Fibroblast of lung (primary cell): ENCODE data around the gene AASDH. TPM values are rescaled to one million over a fixed set of nuclear protein-coding genes. Genes with fewer than 3 reads are reported as not detected.
A peak's percentile ranks its signal among the peaks of the same experiment; 100 is the strongest.

Experiments
- DNase-seq, 2 donors: peaks; one replicate each; pipeline versions ENCODE4 v3.0.0 to v3.0.0-alpha.2; 2010; ENCODE audit warnings: low read depth in 2 of 2
- H2AFZ ChIP-seq: 2 replicates; pipeline ENCODE4 v1.5.1; 2012; ENCODE audit warnings: low read length, control low read depth, inconsistent platforms
- H3K27ac ChIP-seq: 2 replicates; pipeline ENCODE4 v1.5.1; 2011; ENCODE audit warnings: low read length, control low read depth; ENCODE audit not compliant: insufficient read depth
- H3K27me3 ChIP-seq: 2 replicates; pipeline ENCODE4 v1.5.1; 2011; ENCODE audit warnings: mild to moderate bottlenecking, low read length; ENCODE audit not compliant: control insufficient read depth, insufficient read depth
- H3K36me3 ChIP-seq: 2 replicates; pipeline ENCODE4 v1.5.1; 2011; ENCODE audit warnings: low read length; ENCODE audit not compliant: control insufficient read depth, insufficient read depth
- H3K4me1 ChIP-seq: 2 replicates; pipeline ENCODE4 v1.5.1; 2011; ENCODE audit warnings: low read length; ENCODE audit not compliant: control insufficient read depth, insufficient read depth; ENCODE audit errors: extremely low read depth
- H3K4me2 ChIP-seq: 2 replicates; pipeline ENCODE4 v1.5.1; 2011; ENCODE audit warnings: low read length, control low read depth; ENCODE audit not compliant: insufficient read depth; ENCODE audit errors: extremely low read depth
- H3K4me3 ChIP-seq, 4 experiments: fragments of 200-600 bp in 1 of 4; sonication (generic) in 1 of 4; replicated peaks in 1 of 4; 2 replicates each; pipeline ENCODE4 v1.5.1; 2011 to 2016; ENCODE audit warnings: low read length in 4 of 4, low read depth in 3 of 4, mild to moderate bottlenecking in 3 of 4, control low read depth in 2 of 4, inconsistent platforms in 1 of 4, mixed read lengths in 1 of 4; ENCODE audit not compliant: insufficient read depth in 1 of 4; ENCODE audit errors: control extremely low read depth in 1 of 4
- H3K79me2 ChIP-seq: 2 replicates; pipeline ENCODE4 v1.5.1; 2012; ENCODE audit warnings: mild to moderate bottlenecking, low read length, inconsistent platforms; ENCODE audit not compliant: control insufficient read depth, insufficient read depth
- H3K9ac ChIP-seq: 2 replicates; pipeline ENCODE4 v1.5.1; 2011; ENCODE audit warnings: mild to moderate bottlenecking, low read length, control low read depth; ENCODE audit not compliant: insufficient read depth
- H3K9me3 ChIP-seq: 2 replicates; pipeline ENCODE4 v1.5.1; 2012; ENCODE audit warnings: low read depth, low read length; ENCODE audit not compliant: control insufficient read depth, insufficient read depth
- H4K20me1 ChIP-seq: 2 replicates; pipeline ENCODE4 v1.5.1; 2011; ENCODE audit warnings: low read length; ENCODE audit not compliant: control insufficient read depth, insufficient read depth; ENCODE audit errors: extremely low read depth
- EZH2 ChIP-seq: IDR thresholded peaks from 2 replicates; pipeline ENCODE4 v1.5.1; 2012; ENCODE audit warnings: low read length, control low read depth, mild to moderate bottlenecking; ENCODE audit errors: missing control alignments
- polyA plus RNA-seq, 2 donors: library from polyadenylated mRNA; depleted of rRNA in 1 of 2; stranded (reverse) in 1 of 2; unstranded in 1 of 2; fragments of >200 nt; gene quantifications; 2 replicates each; pipeline ENCODE4 v1.2.1, GENCODE V29; 2011 to 2012; ENCODE audit warnings: missing spikeins in 1 of 2
- total RNA-seq: library from RNA; depleted of rRNA; stranded (reverse); fragments of >200 nt; gene quantifications from 2 replicates; pipeline ENCODE4 v1.2.1, GENCODE V29; 2014
- TF ChIP-seq, protein P1 (sequence below), 2 donors: IDR thresholded peaks in 1 of 2; conservative IDR thresholded peaks in 1 of 2; 1 replicate in 1 of 2; 2 replicates in 1 of 2; pipeline ENCODE4 v1.5.1; 2011 to 2012; ENCODE audit warnings: low read length in 2 of 2, control low read depth in 1 of 2, inconsistent platforms in 1 of 2, low read depth in 1 of 2, mild to moderate bottlenecking in 1 of 2

The AASDH gene
- total and polyA plus RNA-seq, 2 donors (not counting 1 experiment from before 2014, with no cell fraction given): 10.0 to 24.6 TPM

DNA sequence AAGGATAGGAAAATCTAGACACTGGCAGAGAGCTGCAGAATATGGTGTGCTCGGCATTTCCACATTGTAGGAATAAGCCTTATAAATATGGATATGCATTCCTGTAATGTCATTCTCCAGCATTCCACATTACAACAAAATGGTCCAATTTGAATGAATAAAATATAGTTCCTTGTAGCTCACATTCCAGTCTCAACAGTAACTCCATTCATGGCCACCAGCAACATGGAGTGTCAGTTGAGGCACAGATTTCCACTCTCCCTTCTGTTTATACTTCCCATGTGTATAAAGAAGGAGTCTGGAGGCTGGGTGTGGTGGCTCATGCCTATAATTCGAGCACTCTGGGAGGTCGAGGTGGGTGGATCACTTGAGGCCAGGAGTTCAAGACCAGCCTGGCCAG lies 84.5 kb downstream of the AASDH start:
- Histone ChIP-seq H3K4me3 (no peak overlapping the region), H3K4me1 (no peaks in the 10 kb centered on the region)

DNA sequence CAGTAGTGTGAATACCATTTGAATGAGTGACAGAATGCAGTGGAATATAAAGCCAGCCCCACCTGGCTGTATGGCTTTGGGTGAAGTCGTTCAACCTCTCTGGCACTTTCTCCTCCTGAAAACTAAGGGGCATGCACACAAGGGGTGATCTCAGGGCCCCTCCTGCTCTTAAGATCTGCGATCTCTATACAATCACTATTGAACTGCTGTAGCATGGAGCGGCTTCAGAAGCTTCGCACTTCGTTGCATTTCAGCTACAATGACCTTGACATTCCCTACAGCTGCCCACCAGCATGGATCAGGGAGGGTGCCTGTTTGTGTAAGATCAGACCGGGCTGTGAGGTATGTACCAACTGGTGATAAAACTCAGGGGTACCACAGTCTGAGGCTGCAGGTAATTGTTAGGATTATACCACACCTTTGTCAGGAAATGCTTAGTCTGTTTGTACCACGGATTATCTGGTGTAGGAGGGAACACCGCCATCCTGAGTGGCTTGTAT lies 85.2 kb downstream of the AASDH start:
- no peak for TF ChIP-seq EZH2
- TF ChIP-seq, protein P1, sequence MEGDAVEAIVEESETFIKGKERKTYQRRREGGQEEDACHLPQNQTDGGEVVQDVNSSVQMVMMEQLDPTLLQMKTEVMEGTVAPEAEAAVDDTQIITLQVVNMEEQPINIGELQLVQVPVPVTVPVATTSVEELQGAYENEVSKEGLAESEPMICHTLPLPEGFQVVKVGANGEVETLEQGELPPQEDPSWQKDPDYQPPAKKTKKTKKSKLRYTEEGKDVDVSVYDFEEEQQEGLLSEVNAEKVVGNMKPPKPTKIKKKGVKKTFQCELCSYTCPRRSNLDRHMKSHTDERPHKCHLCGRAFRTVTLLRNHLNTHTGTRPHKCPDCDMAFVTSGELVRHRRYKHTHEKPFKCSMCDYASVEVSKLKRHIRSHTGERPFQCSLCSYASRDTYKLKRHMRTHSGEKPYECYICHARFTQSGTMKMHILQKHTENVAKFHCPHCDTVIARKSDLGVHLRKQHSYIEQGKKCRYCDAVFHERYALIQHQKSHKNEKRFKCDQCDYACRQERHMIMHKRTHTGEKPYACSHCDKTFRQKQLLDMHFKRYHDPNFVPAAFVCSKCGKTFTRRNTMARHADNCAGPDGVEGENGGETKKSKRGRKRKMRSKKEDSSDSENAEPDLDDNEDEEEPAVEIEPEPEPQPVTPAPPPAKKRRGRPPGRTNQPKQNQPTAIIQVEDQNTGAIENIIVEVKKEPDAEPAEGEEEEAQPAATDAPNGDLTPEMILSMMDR (conservative IDR thresholded peaks at IDR 0.05 in 1 of 2, IDR thresholded peaks at IDR 0.05 in 1 of 2; ENCODE audit: low read depth in 1 of 2, low read length in 2 of 2): no peak
- Histone ChIP-seq H3K9ac (no peak overlapping the region), H3K36me3 (no peaks in the 10 kb centered on the region), H3K4me2 (no peak overlapping the region), H3K9me3 (no peaks in the 10 kb centered on the region), H3K27me3 (no peaks in the 10 kb centered on the region), H3K79me2 (no peaks in the 10 kb centered on the region), H3K4me3 (no peak overlapping the region), H4K20me1 (no peaks in the 10 kb centered on the region), H2AFZ (no peak overlapping the region), H3K4me1 (no peaks in the 10 kb centered on the region), H3K27ac (no peak overlapping the region)
- DNase-seq: no peak

More for the DNA sequence above, 84.5 kb downstream of the AASDH start:
- H2AFZ ChIP-seq: no peak overlapping the region
- no peaks in the 10 kb centered on the region for H3K36me3 ChIP-seq
- H3K9me3 ChIP-seq: no peaks in the 10 kb centered on the region
- no peaks in the 10 kb centered on the region for H3K27me3 ChIP-seq
- H3K9ac ChIP-seq: no peak overlapping the region
- no peak overlapping the region for H3K27ac ChIP-seq
- no peak overlapping the region for H3K4me2 ChIP-seq
- no peak for TF ChIP-seq EZH2
- TF ChIP-seq, protein P1 (conservative IDR thresholded peaks at IDR 0.05 in 1 of 2, IDR thresholded peaks at IDR 0.05 in 1 of 2; ENCODE audit: low read depth in 1 of 2, low read length in 2 of 2): no peak
- DNase-seq: no peak
- H4K20me1 ChIP-seq: no peaks in the 10 kb centered on the region
- no peaks in the 10 kb centered on the region for H3K79me2 ChIP-seq

DNA sequence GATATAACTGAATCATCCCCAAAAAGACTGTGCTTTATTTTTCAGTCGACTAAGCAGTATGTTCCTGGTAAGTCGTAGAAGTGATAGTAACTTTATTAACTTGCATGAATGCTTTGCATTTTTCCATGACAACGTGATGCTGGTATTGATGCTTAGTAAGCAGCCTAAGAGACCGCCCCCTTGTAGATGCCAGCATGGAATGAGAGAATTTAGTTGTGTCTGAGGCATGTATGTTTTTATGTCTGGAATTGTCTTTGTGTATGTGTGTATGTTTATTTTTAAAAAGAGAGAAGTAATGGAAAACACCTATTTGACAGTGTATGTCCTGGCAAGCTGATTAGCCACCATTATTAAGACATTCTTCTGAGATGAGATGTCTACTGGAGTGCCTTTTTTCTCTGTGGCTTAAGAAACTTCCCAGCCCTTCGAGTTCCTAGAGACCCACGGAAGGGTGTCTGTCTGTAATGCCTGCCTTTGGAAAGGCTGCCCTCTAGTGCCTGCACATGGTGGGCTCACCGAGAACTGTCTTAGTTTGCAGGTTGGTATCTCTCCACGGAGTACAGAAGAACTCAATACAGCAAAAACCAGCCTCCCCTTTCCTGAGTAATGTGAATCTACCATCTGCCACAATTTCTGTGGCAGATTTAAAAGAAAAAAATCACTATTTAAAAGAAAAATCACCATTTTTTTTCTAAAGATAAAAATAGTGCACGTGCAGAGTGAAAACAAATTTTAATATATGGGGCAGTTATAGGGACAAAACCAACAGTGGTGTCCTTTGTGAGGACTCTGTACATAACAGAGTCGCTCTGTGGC lies 85.9 kb downstream of the AASDH start:
- Histone ChIP-seq H3K79me2 (no peaks in the 10 kb centered on the region), H3K4me3 (peak overlapping the region in 1 of 4 experiments; percentile 14), H3K9ac (no peak overlapping the region), H2AFZ (no peak overlapping the region), H3K36me3 (no peaks in the 10 kb centered on the region), H3K4me2 (peak overlapping the region; percentile 21), H3K27me3 (no peaks in the 10 kb centered on the region), H3K9me3 (no peaks in the 10 kb centered on the region), H4K20me1 (no peaks in the 10 kb centered on the region), H3K4me1 (no peaks in the 10 kb centered on the region), H3K27ac (no peak overlapping the region)
- DNase-seq: peak; percentile 89 to 93
- TF ChIP-seq EZH2: no peak
- TF ChIP-seq, protein P1 (conservative IDR thresholded peaks at IDR 0.05 in 1 of 2, IDR thresholded peaks at IDR 0.05 in 1 of 2; ENCODE audit: low read depth in 1 of 2, low read length in 2 of 2): peak; percentile 97 to 98
